A549 (cell line): Measurements from ENCODE around the gene BGN. TPM values are rescaled to one million over a fixed set of nuclear protein-coding genes. Genes with fewer than 3 reads are reported as not detected.

Experiments
- ATAC-seq, 2 experiments: fragments of 200-7000 bp in 1 of 2; fragments of >200 bp in 1 of 2; cut with Nextera tagmentation in 1 of 2; cut with Tn5 transposase in 1 of 2; 3 replicates each; pipeline versions ENCODE4 v1.8.0 to v1.9.1; 2018 to 2020; ENCODE audit warnings: mild to moderate bottlenecking in 1 of 2, moderate library complexity in 1 of 2
- CTCF ChIA-PET: fragments of 300-600 bp; sonication (Branson Sonifier 250); formaldehyde crosslinking; extraction: SDS; loops from one replicate; lab custom pipeline; 2021; ENCODE audit warnings: antibody characterized with exemption, inconsistent platforms; lab: Yijun Ruan, JAX
- POLR2A ChIA-PET: fragments of 350-600 bp; formaldehyde crosslinking; extraction: SDS; loops from one replicate; lab custom pipeline; 2021; ENCODE audit warnings: antibody characterized with exemption, inconsistent platforms; lab: Yijun Ruan, JAX
- DNase-seq, 2 experiments: peaks; one replicate each; pipeline versions ENCODE4 v3.0.0 to v3.0.0-alpha.2; 2011 to 2016; ENCODE audit warnings: low read depth in 1 of 2, low spot score in 1 of 2
- FAIRE-seq: peaks from 2 replicates; lab custom pipeline; 2011; peaks lifted over from hg19 to GRCh38; lab: Jason Lieb, UNC
- H3K27ac ChIP-seq, 2 experiments: fragments of >200 bp; sonication (Bioruptor Twin); formaldehyde crosslinking; 3 replicates each; pipeline ENCODE4 v1.5.1; 2016 to 2017
- H3K4me1 ChIP-seq: fragments of >200 bp; sonication (Bioruptor Twin); formaldehyde crosslinking; 3 replicates; pipeline ENCODE4 v1.6.1; 2016
- H3K4me2 ChIP-seq: fragments of >200 bp; sonication (Bioruptor Twin); formaldehyde crosslinking; 3 replicates; pipeline ENCODE4 v1.6.1; 2016
- H3K4me3 ChIP-seq: fragments of >200 bp; sonication (Bioruptor Twin); formaldehyde crosslinking; 3 replicates; pipeline ENCODE4 v1.5.1; 2016
- H3K9me3 ChIP-seq: fragments of >200 bp; sonication (Bioruptor Twin); formaldehyde crosslinking; 3 replicates; pipeline ENCODE4 v1.6.1; 2016
- CEBPB ChIP-seq, 2 experiments: fragments of >200 bp in 1 of 2; sonication (Bioruptor Twin) in 1 of 2; formaldehyde crosslinking in 1 of 2; IDR thresholded peaks; 2 replicates each; pipeline ENCODE4 v1.6.1; 2012 to 2016
- CHD2 ChIP-seq: fragments of 150-350 bp; IDR thresholded peaks from 2 replicates; pipeline ENCODE4 v1.6.1; 2014; ENCODE audit warnings: low read length; ENCODE audit not compliant: partially characterized antibody
- CHD4 ChIP-seq: fragments of 200-600 bp; sonication (generic); IDR thresholded peaks from 2 replicates; pipeline ENCODE4 v1.6.1; 2016; ENCODE audit warnings: antibody characterized with exemption, mild to moderate bottlenecking, borderline replicate concordance
- EHF ChIP-seq: fragments of 250-450 bp; sonication (Bioruptor Pico); IDR thresholded peaks from 2 replicates; pipeline ENCODE4 v1.5.0; 2020; ENCODE audit warnings: mild to moderate bottlenecking
- FOSB ChIP-seq: fragments of 250-450 bp; sonication (Bioruptor Pico); IDR thresholded peaks from 2 replicates; pipeline ENCODE4 v1.5.0; 2020; ENCODE audit warnings: mild to moderate bottlenecking, moderate library complexity
- FOXS1 ChIP-seq: fragments of 250-450 bp; sonication (Bioruptor Pico); IDR thresholded peaks from 2 replicates; pipeline ENCODE4 v1.5.0; 2020; ENCODE audit warnings: mild to moderate bottlenecking, moderate library complexity
- HOXB13 ChIP-seq: fragments of 250-450 bp; sonication (Bioruptor Pico); IDR thresholded peaks from 2 replicates; pipeline ENCODE4 v1.5.0; 2020; ENCODE audit warnings: low read depth, mild to moderate bottlenecking, moderate library complexity
- JUNB ChIP-seq: fragments of >200 bp; sonication (Bioruptor Twin); formaldehyde crosslinking; IDR thresholded peaks from 2 replicates; pipeline ENCODE4 v1.6.1; 2016
- MAFK ChIP-seq: fragments of 450-650 bp; IDR thresholded peaks from 2 replicates; pipeline ENCODE4 v1.6.1; 2014; ENCODE audit not compliant: partially characterized antibody
- MAX ChIP-seq: IDR thresholded peaks from 2 replicates; pipeline ENCODE4 v1.6.1; 2012
- NPAS2 ChIP-seq: fragments of 250-450 bp; sonication (Bioruptor Pico); IDR thresholded peaks from 2 replicates; pipeline ENCODE4 v1.8.0; 2022; ENCODE audit warnings: mild to moderate bottlenecking, moderate library complexity, borderline replicate concordance
- POLR2AphosphoS2 ChIP-seq: conservative IDR thresholded peaks from 2 replicates; pipeline ENCODE4 v1.6.1; 2012; ENCODE audit warnings: low read length, improper control_type of control experiment, inconsistent platforms
- RAD21 ChIP-seq, 2 experiments: fragments of >200 bp in 1 of 2; sonication (Bioruptor Twin) in 1 of 2; formaldehyde crosslinking in 1 of 2; IDR thresholded peaks in 1 of 2; conservative IDR thresholded peaks in 1 of 2; 2 replicates in 1 of 2; 3 replicates in 1 of 2; pipeline ENCODE4 v1.6.1; 2012 to 2018; ENCODE audit warnings: inconsistent platforms in 1 of 2
- RARB ChIP-seq: fragments of 250-450 bp; sonication (Bioruptor Pico); IDR thresholded peaks from 2 replicates; pipeline ENCODE4 v1.8.0; 2021; ENCODE audit warnings: mild to moderate bottlenecking, moderate library complexity
- RFX5 ChIP-seq: fragments of 450-650 bp; IDR thresholded peaks from 2 replicates; pipeline ENCODE4 v1.7.1; 2014; ENCODE audit warnings: antibody characterized with exemption, mild to moderate bottlenecking, moderate library complexity
- SREBF2 ChIP-seq: fragments of 450-650 bp; IDR thresholded peaks from 2 replicates; pipeline ENCODE4 v1.6.1; 2014; ENCODE audit warnings: mild to moderate bottlenecking, moderate library complexity
- ZC3H11A ChIP-seq: fragments of 450-650 bp; IDR thresholded peaks from 2 replicates; pipeline ENCODE4 v1.6.1; 2014; ENCODE audit warnings: antibody characterized with exemption, mild to moderate bottlenecking
- ZFP36 ChIP-seq: fragments of 450-650 bp; IDR thresholded peaks from 2 replicates; pipeline ENCODE4 v1.6.1; 2014; ENCODE audit warnings: borderline replicate concordance; ENCODE audit not compliant: partially characterized antibody
- WGBS: methylation state at CpG from one replicate; pipeline ENCODE4 v1.1.6; 2017; ENCODE audit errors: missing lambda C conversion rate; 5-methylcytosine and 5-hydroxymethylcytosine counted together
- polyA plus RNA-seq, 4 experiments: library from polyadenylated mRNA; depleted of rRNA in 3 of 4; stranded (reverse); fragments of >200 nt; fragmentation: RNase III in 1 of 4; extraction: RNeasy Plus Mini Kit Qiagen cat#74134 plus additional on column Dnase treatment in 1 of 4; gene quantifications; 2 replicates in 3 of 4; 3 replicates in 1 of 4; pipeline ENCODE4 v1.2.3, GENCODE V29; 2011 to 2017
- TF ChIP-seq, protein P1 (sequence below): fragments of 200-600 bp; sonication (generic); IDR thresholded peaks from 2 replicates; pipeline ENCODE4 v1.6.1; 2016; ENCODE audit warnings: antibody characterized with exemption, mild to moderate bottlenecking, moderate library complexity
- TF ChIP-seq, protein P2 (sequence below): fragments of 450-650 bp; IDR thresholded peaks from 2 replicates; pipeline ENCODE4 v1.6.1; 2014; ENCODE audit warnings: antibody characterized with exemption
- TF ChIP-seq, protein P3 (sequence below): IDR thresholded peaks from 2 replicates; pipeline ENCODE4 v1.6.1; 2012; ENCODE audit warnings: low read depth, borderline replicate concordance
- TF ChIP-seq, protein P4 (sequence below): fragments of 150-350 bp; IDR thresholded peaks from 2 replicates; pipeline ENCODE4 v1.6.1; 2014; ENCODE audit warnings: low read depth, mild to moderate bottlenecking, low read length

Gene BGN
- polyA plus RNA-seq, 2 of the 4 experiments (the other 2 are of a cell fraction), result 0.04 TPM; not detected in 1

DNA sequence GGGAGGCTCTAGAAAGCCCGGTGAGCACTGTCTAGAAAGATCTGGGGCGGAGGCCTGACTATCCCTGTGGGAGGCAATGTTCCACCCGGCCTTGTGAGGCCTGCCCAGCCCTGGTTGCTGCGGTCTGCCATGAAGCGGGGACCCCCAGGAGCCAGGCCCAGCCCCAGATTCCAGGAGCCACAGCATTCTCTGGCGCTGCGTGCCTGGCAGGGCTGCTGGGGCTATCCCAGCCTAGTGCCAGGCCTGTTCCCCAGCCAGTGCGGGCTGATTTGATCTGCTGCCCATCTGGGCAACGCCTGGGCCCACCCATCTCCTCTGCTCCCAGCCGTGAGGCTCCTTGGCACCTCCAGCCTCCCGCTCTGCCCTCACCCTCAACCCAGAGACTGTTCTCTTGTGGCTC is 42.3 kb downstream of the BGN start:
- DNase-seq, result no peak
- Histone ChIP-seq H3K4me1 (no peaks in the 10 kb centered on the region), H3K27ac (no peak overlapping the region), H3K4me3 (no peak overlapping the region), H3K9me3 (no peaks in the 10 kb centered on the region), H3K4me2 (no peak overlapping the region)
- no peak for TF ChIP-seq NPAS2 (CRISPR knock-in tag)
- no peak for TF ChIP-seq MAFK
- TF ChIP-seq JUNB, result no peak
- TF ChIP-seq SREBF2, result no peak
- no peak for TF ChIP-seq CHD4
- TF ChIP-seq CHD2, result no peak
- no peak for TF ChIP-seq MAX
- no peak for TF ChIP-seq RFX5
- TF ChIP-seq, protein P1, sequence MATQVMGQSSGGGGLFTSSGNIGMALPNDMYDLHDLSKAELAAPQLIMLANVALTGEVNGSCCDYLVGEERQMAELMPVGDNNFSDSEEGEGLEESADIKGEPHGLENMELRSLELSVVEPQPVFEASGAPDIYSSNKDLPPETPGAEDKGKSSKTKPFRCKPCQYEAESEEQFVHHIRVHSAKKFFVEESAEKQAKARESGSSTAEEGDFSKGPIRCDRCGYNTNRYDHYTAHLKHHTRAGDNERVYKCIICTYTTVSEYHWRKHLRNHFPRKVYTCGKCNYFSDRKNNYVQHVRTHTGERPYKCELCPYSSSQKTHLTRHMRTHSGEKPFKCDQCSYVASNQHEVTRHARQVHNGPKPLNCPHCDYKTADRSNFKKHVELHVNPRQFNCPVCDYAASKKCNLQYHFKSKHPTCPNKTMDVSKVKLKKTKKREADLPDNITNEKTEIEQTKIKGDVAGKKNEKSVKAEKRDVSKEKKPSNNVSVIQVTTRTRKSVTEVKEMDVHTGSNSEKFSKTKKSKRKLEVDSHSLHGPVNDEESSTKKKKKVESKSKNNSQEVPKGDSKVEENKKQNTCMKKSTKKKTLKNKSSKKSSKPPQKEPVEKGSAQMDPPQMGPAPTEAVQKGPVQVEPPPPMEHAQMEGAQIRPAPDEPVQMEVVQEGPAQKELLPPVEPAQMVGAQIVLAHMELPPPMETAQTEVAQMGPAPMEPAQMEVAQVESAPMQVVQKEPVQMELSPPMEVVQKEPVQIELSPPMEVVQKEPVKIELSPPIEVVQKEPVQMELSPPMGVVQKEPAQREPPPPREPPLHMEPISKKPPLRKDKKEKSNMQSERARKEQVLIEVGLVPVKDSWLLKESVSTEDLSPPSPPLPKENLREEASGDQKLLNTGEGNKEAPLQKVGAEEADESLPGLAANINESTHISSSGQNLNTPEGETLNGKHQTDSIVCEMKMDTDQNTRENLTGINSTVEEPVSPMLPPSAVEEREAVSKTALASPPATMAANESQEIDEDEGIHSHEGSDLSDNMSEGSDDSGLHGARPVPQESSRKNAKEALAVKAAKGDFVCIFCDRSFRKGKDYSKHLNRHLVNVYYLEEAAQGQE, result no peak
- ATAC-seq, result no peak
- FAIRE-seq, result no peak
- 81% methylated on average over 6 of the region's 11 CpGs for WGBS
- ChIA-PET CTCF (interaction anchor here (0.9 to 3.5 kb wide), 5 partner anchors 9 to 131 kb away, joined by 3 to 42 read pairs (median 5); no protein-coding TSS in a partner anchor), POLR2A (no interaction called here)

GRCh38 chrX:153537526-153538295 is 42.9 kb downstream of the BGN start:
- CTCF ChIA-PET, result interaction anchor here (0.6 to 3.9 kb wide), 11 partner anchors 9 to 171 kb away, joined by 3 to 42 read pairs (median 3); no protein-coding TSS in a partner anchor
- FAIRE-seq, result no peak

GRCh38 chrX:153538424-153538823 is 43.6 kb downstream of the BGN start:
- POLR2A ChIA-PET, result no interaction called here
- CTCF ChIA-PET, result interaction anchor here (0.6 to 4.4 kb wide), 20 partner anchors 10 to 506 kb away, joined by 3 to 50 read pairs (median 6); no protein-coding TSS in a partner anchor
- ATAC-seq (no peak), DNase-seq (no peak), FAIRE-seq (no peak)
- H3K27ac ChIP-seq, result no peak overlapping the region
- 91% methylated on average over 4 of the region's 17 CpGs for WGBS
- H3K4me1 ChIP-seq, result no peaks in the 10 kb centered on the region
- no peaks in the 10 kb centered on the region for H3K9me3 ChIP-seq
- TF ChIP-seq POLR2AphosphoS2 (no peak), RARB (CRISPR knock-in tag) (no peak), HOXB13 (CRISPR knock-in tag) (no peak), FOXS1 (CRISPR knock-in tag) (no peak), ZC3H11A (no peak), ZFP36 (no peak), RAD21 (conservative IDR thresholded peaks at IDR 0.05 in 1 of 2, IDR thresholded peaks at IDR 0.05 in 1 of 2) (no peak), FOSB (CRISPR knock-in tag) (no peak)
- TF ChIP-seq, protein P2, sequence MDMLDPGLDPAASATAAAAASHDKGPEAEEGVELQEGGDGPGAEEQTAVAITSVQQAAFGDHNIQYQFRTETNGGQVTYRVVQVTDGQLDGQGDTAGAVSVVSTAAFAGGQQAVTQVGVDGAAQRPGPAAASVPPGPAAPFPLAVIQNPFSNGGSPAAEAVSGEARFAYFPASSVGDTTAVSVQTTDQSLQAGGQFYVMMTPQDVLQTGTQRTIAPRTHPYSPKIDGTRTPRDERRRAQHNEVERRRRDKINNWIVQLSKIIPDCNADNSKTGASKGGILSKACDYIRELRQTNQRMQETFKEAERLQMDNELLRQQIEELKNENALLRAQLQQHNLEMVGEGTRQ, result no peak
- TF ChIP-seq, protein P1, result no peak
- TF ChIP-seq, protein P3, sequence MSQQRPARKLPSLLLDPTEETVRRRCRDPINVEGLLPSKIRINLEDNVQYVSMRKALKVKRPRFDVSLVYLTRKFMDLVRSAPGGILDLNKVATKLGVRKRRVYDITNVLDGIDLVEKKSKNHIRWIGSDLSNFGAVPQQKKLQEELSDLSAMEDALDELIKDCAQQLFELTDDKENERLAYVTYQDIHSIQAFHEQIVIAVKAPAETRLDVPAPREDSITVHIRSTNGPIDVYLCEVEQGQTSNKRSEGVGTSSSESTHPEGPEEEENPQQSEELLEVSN, result no peak
- TF ChIP-seq, protein P4, sequence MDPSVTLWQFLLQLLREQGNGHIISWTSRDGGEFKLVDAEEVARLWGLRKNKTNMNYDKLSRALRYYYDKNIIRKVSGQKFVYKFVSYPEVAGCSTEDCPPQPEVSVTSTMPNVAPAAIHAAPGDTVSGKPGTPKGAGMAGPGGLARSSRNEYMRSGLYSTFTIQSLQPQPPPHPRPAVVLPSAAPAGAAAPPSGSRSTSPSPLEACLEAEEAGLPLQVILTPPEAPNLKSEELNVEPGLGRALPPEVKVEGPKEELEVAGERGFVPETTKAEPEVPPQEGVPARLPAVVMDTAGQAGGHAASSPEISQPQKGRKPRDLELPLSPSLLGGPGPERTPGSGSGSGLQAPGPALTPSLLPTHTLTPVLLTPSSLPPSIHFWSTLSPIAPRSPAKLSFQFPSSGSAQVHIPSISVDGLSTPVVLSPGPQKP, result no peak
- H3K4me2 ChIP-seq, result no peak overlapping the region
- H3K4me3 ChIP-seq, result no peak overlapping the region

More at GRCh38 chrX:153537526-153538295, 42.9 kb downstream of the BGN start:
- DNase-seq (no peak), ATAC-seq (no peak)
- TF ChIP-seq CEBPB (IDR thresholded peaks at IDR 0.05), result no peak
- no peak for TF ChIP-seq EHF (CRISPR knock-in tag)
- Histone ChIP-seq H3K4me2 (no peak overlapping the region), H3K9me3 (no peaks in the 10 kb centered on the region), H3K4me1 (no peaks in the 10 kb centered on the region), H3K27ac (no peak overlapping the region), H3K4me3 (no peak overlapping the region)
- 75% methylated on average over 6 of the region's 26 CpGs for WGBS
- POLR2A ChIA-PET, result no interaction called here
